ENCODE data around the gene CPNE9. TPM values are rescaled to one million over a fixed set of nuclear protein-coding genes. Genes with fewer than 3 reads are reported as not detected.

Gene CPNE9
- total and polyA plus RNA-seq, 2 of the 13 experiments (the other 11 are each of a cell fraction or from before 2014, with no cell fraction given): 0.20 TPM; not detected in 1

DNA sequence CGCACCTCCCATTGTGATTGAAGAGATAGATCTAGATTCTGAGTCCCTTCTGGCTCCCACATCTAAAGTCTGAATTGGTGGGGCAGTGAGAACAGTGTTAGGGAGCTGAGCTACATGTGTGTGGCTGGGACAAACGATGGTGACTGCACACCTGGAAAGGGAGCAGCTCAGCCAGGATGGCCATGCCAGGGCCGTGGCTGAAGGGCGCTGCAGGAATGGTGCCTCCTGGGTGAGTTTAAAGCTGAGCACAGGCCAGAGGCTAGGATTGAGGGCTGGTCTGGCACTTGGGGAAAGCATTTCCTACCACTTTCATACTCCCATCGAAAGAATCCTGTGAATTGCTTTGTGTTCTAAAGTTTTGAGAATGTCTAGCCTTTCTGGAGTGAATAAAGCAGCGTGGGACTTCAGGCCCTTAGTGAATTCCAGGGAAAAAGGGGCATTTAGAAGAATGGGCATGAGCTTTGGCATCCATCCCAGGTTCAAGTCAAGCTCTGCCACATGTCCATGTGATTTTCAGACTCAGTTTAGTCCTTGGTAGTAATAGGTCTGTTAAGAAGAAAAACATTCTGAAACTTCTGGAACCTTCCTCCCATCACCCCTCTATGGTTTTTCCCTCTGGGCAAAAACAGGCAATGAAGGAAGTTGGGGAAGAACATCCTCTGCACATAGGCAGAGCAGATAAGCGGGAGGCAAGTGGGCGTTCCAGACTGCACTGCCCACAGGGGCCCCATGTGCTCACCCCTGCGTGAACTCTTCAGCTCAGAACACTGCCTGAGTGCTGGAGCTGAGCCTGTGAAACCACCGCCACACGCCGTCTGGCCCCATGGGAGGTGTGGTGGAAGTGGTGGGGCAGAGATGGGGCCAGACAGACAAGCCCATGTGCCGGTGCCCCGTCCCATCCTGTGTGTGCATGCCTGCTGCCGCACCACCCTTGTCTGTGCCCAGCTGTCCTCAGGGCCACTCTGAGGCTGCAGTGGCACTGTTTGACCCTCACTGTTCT, 12.9 kb upstream of the CPNE9 start (continued):
- TF ChIP-seq, protein P1, sequence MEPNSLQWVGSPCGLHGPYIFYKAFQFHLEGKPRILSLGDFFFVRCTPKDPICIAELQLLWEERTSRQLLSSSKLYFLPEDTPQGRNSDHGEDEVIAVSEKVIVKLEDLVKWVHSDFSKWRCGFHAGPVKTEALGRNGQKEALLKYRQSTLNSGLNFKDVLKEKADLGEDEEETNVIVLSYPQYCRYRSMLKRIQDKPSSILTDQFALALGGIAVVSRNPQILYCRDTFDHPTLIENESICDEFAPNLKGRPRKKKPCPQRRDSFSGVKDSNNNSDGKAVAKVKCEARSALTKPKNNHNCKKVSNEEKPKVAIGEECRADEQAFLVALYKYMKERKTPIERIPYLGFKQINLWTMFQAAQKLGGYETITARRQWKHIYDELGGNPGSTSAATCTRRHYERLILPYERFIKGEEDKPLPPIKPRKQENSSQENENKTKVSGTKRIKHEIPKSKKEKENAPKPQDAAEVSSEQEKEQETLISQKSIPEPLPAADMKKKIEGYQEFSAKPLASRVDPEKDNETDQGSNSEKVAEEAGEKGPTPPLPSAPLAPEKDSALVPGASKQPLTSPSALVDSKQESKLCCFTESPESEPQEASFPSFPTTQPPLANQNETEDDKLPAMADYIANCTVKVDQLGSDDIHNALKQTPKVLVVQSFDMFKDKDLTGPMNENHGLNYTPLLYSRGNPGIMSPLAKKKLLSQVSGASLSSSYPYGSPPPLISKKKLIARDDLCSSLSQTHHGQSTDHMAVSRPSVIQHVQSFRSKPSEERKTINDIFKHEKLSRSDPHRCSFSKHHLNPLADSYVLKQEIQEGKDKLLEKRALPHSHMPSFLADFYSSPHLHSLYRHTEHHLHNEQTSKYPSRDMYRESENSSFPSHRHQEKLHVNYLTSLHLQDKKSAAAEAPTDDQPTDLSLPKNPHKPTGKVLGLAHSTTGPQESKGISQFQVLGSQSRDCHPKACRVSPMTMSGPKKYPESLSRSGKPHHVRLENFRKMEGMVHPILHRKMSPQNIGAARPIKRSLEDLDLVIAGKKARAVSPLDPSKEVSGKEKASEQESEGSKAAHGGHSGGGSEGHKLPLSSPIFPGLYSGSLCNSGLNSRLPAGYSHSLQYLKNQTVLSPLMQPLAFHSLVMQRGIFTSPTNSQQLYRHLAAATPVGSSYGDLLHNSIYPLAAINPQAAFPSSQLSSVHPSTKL (CRISPR knock-in tag; IDR thresholded peaks at IDR 0.05): no peak
- TF ChIP-seq SMC3 (IDR thresholded peaks at IDR 0.05; ENCODE audit: low read length) (no peak), CHCHD3 (CRISPR knock-in tag; IDR thresholded peaks at IDR 0.05) (no peak)

DNA sequence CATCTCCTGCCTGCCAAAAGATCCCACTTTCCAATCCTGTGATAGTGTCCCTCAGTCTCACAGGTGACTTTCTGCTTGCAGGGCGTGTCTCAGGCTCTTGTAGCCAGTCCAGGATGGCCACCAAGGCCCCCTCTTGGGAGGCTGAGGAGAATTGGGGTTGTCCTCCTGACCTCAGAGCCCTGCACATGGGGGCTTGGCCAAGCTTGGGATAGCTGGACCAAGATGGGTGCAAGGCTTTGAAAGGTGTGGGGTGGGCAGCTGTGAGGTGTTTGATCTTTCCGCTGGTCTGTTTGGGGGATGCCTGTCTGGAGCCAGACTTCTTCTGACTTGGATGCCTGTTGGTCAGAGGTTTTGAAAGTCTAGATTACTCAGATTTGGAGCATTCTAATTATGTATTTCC, 12.0 kb upstream of the CPNE9 start:
- in situ Hi-C loops (cut with HindIII; ENCODE audit: extremely low pct_ligation_motif_present, low pct_unique_long_range_greater_than_20kb): no loop called here
- Histone ChIP-seq H3K9ac (ENCODE audit: insufficient read depth, low read depth, low read length) (no peak overlapping the region), H4K20me1 (ENCODE audit: insufficient read depth, low read length) (no peaks in the 10 kb centered on the region), H3K36me3 (replicated peaks in 1 of 2; ENCODE audit: control insufficient read depth in 1 of 2, insufficient read depth in 2 of 2, low read length in 2 of 2) (peaks cover 31 to 64% of the 10 kb centered on the region in 2 experiments), H3K27me3 (ENCODE audit: control insufficient read depth in 1 of 2, insufficient read depth in 2 of 2, low read length in 2 of 2) (no peaks in the 10 kb centered on the region), H2AFZ (ENCODE audit: low read length) (no peak overlapping the region), H3K4me3 (replicated peaks in 1 of 3; ENCODE audit: insufficient read depth in 1 of 3, low read depth in 2 of 3, low read length in 3 of 3) (no peak overlapping the region), H3K79me2 (ENCODE audit: insufficient read depth, low read length) (no peaks in the 10 kb centered on the region), H3K9me3 (ENCODE audit: low read length) (no peaks in the 10 kb centered on the region), H3K4me1 (ENCODE audit: insufficient read depth, low read length) (no peaks in the 10 kb centered on the region), H3K4me2 (ENCODE audit: low read depth, low read length) (no peak overlapping the region), H3K27ac (ENCODE audit: extremely low read length, insufficient read depth, low read length) (no peak overlapping the region)
- BruUV-seq (replicated peaks): no TSS peak
- POLR2A ChIA-PET: no interaction called here
- intact Hi-C loops (cut with micrococcal nuclease; ENCODE audit: unreplicated experiment): no loop called here
- DNase-seq (ENCODE audit: low spot score) (no peak), FAIRE-seq (no peak), ATAC-seq (no peak)
- CTCF ChIA-PET (ENCODE audit: low intra/inter-chr PET ratio, low total read pairs): no interaction called here
- WGBS (ENCODE audit: low lambda C conversion rate): 100% methylated on average over 2 of the region's 2 CpGs
- TF ChIP-seq STAG1 (CRISPR knock-in tag; IDR thresholded peaks at IDR 0.05) (no peak), ZNF20 (CRISPR knock-in tag; IDR thresholded peaks at IDR 0.05) (no peak), ATF7-NPFF (CRISPR knock-in tag; IDR thresholded peaks at IDR 0.05; ENCODE audit: low read depth) (no peak), NFE2L2 (IDR thresholded peaks at IDR 0.05; ENCODE audit: low read length) (no peak), RNF2 (conservative IDR thresholded peaks at IDR 0.05; ENCODE audit: low read depth) (no peak), REPIN1 (CRISPR knock-in tag; IDR thresholded peaks at IDR 0.05; ENCODE audit: borderline replicate concordance, low read depth) (no peak), CAMTA2 (CRISPR knock-in tag; IDR thresholded peaks at IDR 0.05; ENCODE audit: borderline replicate concordance) (no peak), EZH2 (conservative IDR thresholded peaks at IDR 0.05; ENCODE audit: low read depth, low read length) (no peak), ZNF431 (CRISPR knock-in tag; IDR thresholded peaks at IDR 0.05; ENCODE audit: borderline replicate concordance, low read depth) (no peak), ZNF567 (CRISPR knock-in tag; IDR thresholded peaks at IDR 0.05; ENCODE audit: borderline replicate concordance) (no peak), ZBTB38 (CRISPR knock-in tag; IDR thresholded peaks at IDR 0.05) (no peak), BRD4 (CRISPR knock-in tag; IDR thresholded peaks at IDR 0.05) (no peak), SATB2 (CRISPR knock-in tag; IDR thresholded peaks at IDR 0.05) (no peak), ZKSCAN8 (CRISPR knock-in tag; IDR thresholded peaks at IDR 0.05; ENCODE audit: borderline replicate concordance) (no peak), DNMT1 (CRISPR knock-in tag; IDR thresholded peaks at IDR 0.05) (no peak)
- TF ChIP-seq, protein P2, sequence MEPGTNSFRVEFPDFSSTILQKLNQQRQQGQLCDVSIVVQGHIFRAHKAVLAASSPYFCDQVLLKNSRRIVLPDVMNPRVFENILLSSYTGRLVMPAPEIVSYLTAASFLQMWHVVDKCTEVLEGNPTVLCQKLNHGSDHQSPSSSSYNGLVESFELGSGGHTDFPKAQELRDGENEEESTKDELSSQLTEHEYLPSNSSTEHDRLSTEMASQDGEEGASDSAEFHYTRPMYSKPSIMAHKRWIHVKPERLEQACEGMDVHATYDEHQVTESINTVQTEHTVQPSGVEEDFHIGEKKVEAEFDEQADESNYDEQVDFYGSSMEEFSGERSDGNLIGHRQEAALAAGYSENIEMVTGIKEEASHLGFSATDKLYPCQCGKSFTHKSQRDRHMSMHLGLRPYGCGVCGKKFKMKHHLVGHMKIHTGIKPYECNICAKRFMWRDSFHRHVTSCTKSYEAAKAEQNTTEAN (CRISPR knock-in tag; conservative IDR thresholded peaks at IDR 0.05): no peak

Measured in HepG2 (cell line).